Measurements from ENCODE around the gene SP140L.
"Not testable (repeated sequence)": the region's sequence is repeated elsewhere in the genome, so short reads cannot be mapped to it uniquely, and the experiment has no call there.

Gene SP140L

GRCh38 chr2:230384986-230385385, 58.0 kb downstream of the SP140L start:
- H3K36me3 ChIP-seq (ENCODE audit: control insufficient read depth, insufficient read depth, low read length): no peaks in the 10 kb centered on the region

GRCh38 chr2:230394301-230394700, 67.3 kb downstream of the SP140L start:
- Histone ChIP-seq H3K27me3 (ENCODE audit: control insufficient read depth, insufficient read depth, low read length) (no peaks in the 10 kb centered on the region), H3K36me3 (ENCODE audit: control insufficient read depth, insufficient read depth, low read length) (no peaks in the 10 kb centered on the region), H3K9me3 (ENCODE audit: control insufficient read depth, insufficient read depth, low read length) (no peaks in the 10 kb centered on the region), H3K9ac (ENCODE audit: low read depth, low read length) (no peak overlapping the region), H3K27ac (ENCODE audit: low read depth, low read length) (no peak overlapping the region), H3K4me3 (ENCODE audit: low read depth, low read length) (no peak overlapping the region), H3K4me1 (ENCODE audit: control insufficient read depth, insufficient read depth, low read length) (no peaks in the 10 kb centered on the region)

More at GRCh38 chr2:230384986-230385385, 58.0 kb downstream of the SP140L start:
- no peaks in the 10 kb centered on the region for H3K4me1 ChIP-seq (ENCODE audit: control insufficient read depth, insufficient read depth, low read length)
- no peaks in the 10 kb centered on the region for H3K27me3 ChIP-seq (ENCODE audit: control insufficient read depth, insufficient read depth, low read length)
- H3K9ac ChIP-seq (ENCODE audit: low read depth, low read length): no peak overlapping the region
- no peak overlapping the region for H3K27ac ChIP-seq (ENCODE audit: low read depth, low read length)
- H3K9me3 ChIP-seq (ENCODE audit: control insufficient read depth, insufficient read depth, low read length): no peaks in the 10 kb centered on the region
- H3K4me3 ChIP-seq (ENCODE audit: low read depth, low read length): no peak overlapping the region

GRCh38 chr2:230398698-230399097, 71.7 kb downstream of the SP140L start:
- H3K27me3 ChIP-seq (ENCODE audit: control insufficient read depth, insufficient read depth, low read length); H3K36me3 ChIP-seq (ENCODE audit: control insufficient read depth, insufficient read depth, low read length); H3K9ac ChIP-seq (ENCODE audit: low read depth, low read length); H3K4me3 ChIP-seq (ENCODE audit: low read depth, low read length); H3K9me3 ChIP-seq (ENCODE audit: control insufficient read depth, insufficient read depth, low read length); H3K27ac ChIP-seq (ENCODE audit: low read depth, low read length); H3K4me1 ChIP-seq (ENCODE audit: control insufficient read depth, insufficient read depth, low read length): not testable (repeated sequence)

- Histone ChIP-seq H3K36me3 (ENCODE audit: control insufficient read depth, insufficient read depth, low read length) (no peaks in the 10 kb centered on the region), H3K9ac (ENCODE audit: low read depth, low read length) (no peak overlapping the region), H3K27me3 (ENCODE audit: control insufficient read depth, insufficient read depth, low read length) (no peaks in the 10 kb centered on the region), H3K27ac (ENCODE audit: low read depth, low read length) (no peak overlapping the region), H3K4me3 (ENCODE audit: low read depth, low read length) (no peak overlapping the region), H3K4me1 (ENCODE audit: control insufficient read depth, insufficient read depth, low read length) (no peaks in the 10 kb centered on the region), H3K9me3 (ENCODE audit: control insufficient read depth, insufficient read depth, low read length) (no peaks in the 10 kb centered on the region)
Observed at GRCh38 chr2:230400041-230400440, 73.0 kb downstream of the SP140L start.

- H3K27ac ChIP-seq (ENCODE audit: low read depth, low read length): no peak overlapping the region
- H3K9ac ChIP-seq (ENCODE audit: low read depth, low read length): no peak overlapping the region
- no peaks in the 10 kb centered on the region for H3K9me3 ChIP-seq (ENCODE audit: control insufficient read depth, insufficient read depth, low read length)
- no peak overlapping the region for H3K4me3 ChIP-seq (ENCODE audit: low read depth, low read length)
- no peaks in the 10 kb centered on the region for H3K27me3 ChIP-seq (ENCODE audit: control insufficient read depth, insufficient read depth, low read length)
- no peaks in the 10 kb centered on the region for H3K4me1 ChIP-seq (ENCODE audit: control insufficient read depth, insufficient read depth, low read length)
- H3K36me3 ChIP-seq (ENCODE audit: control insufficient read depth, insufficient read depth, low read length): no peaks in the 10 kb centered on the region
Observed at GRCh38 chr2:230400454-230400853, 73.5 kb downstream of the SP140L start.

GRCh38 chr2:230401026-230401425, 74.0 kb downstream of the SP140L start:
- H3K4me3 ChIP-seq (ENCODE audit: low read depth, low read length); H3K9me3 ChIP-seq (ENCODE audit: control insufficient read depth, insufficient read depth, low read length); H3K36me3 ChIP-seq (ENCODE audit: control insufficient read depth, insufficient read depth, low read length); H3K9ac ChIP-seq (ENCODE audit: low read depth, low read length); H3K27ac ChIP-seq (ENCODE audit: low read depth, low read length); H3K27me3 ChIP-seq (ENCODE audit: control insufficient read depth, insufficient read depth, low read length); H3K4me1 ChIP-seq (ENCODE audit: control insufficient read depth, insufficient read depth, low read length): not testable (repeated sequence)

- no peak overlapping the region for H3K4me3 ChIP-seq (ENCODE audit: low read depth, low read length)
- no peaks in the 10 kb centered on the region for H3K9me3 ChIP-seq (ENCODE audit: control insufficient read depth, insufficient read depth, low read length)
- no peak overlapping the region for H3K9ac ChIP-seq (ENCODE audit: low read depth, low read length)
- H3K27ac ChIP-seq (ENCODE audit: low read depth, low read length): no peak overlapping the region
- no peaks in the 10 kb centered on the region for H3K27me3 ChIP-seq (ENCODE audit: control insufficient read depth, insufficient read depth, low read length)
- no peaks in the 10 kb centered on the region for H3K36me3 ChIP-seq (ENCODE audit: control insufficient read depth, insufficient read depth, low read length)
- no peaks in the 10 kb centered on the region for H3K4me1 ChIP-seq (ENCODE audit: control insufficient read depth, insufficient read depth, low read length)
Observed at GRCh38 chr2:230403746-230404145, 76.8 kb downstream of the SP140L start.

GRCh38 chr2:230405824-230406223, 78.8 kb downstream of the SP140L start:
- peaks cover 13% of the 10 kb centered on the region for H3K27me3 ChIP-seq (ENCODE audit: control insufficient read depth, insufficient read depth, low read length)
- H3K27ac ChIP-seq (ENCODE audit: low read depth, low read length): no peak overlapping the region
- H3K9me3 ChIP-seq (ENCODE audit: control insufficient read depth, insufficient read depth, low read length): no peaks in the 10 kb centered on the region
- H3K4me3 ChIP-seq (ENCODE audit: low read depth, low read length): no peak overlapping the region
- H3K36me3 ChIP-seq (ENCODE audit: control insufficient read depth, insufficient read depth, low read length): no peaks in the 10 kb centered on the region
- H3K9ac ChIP-seq (ENCODE audit: low read depth, low read length): no peak overlapping the region
- no peaks in the 10 kb centered on the region for H3K4me1 ChIP-seq (ENCODE audit: control insufficient read depth, insufficient read depth, low read length)

GRCh38 chr2:230408244-230408842, 81.3 kb downstream of the SP140L start:
- H3K36me3 ChIP-seq (ENCODE audit: control insufficient read depth, insufficient read depth, low read length): no peaks in the 10 kb centered on the region
- H3K9ac ChIP-seq (ENCODE audit: low read depth, low read length): no peak overlapping the region
- no peak overlapping the region for H3K27ac ChIP-seq (ENCODE audit: low read depth, low read length)
- no peak overlapping the region for H3K4me3 ChIP-seq (ENCODE audit: low read depth, low read length)
- H3K4me1 ChIP-seq (ENCODE audit: control insufficient read depth, insufficient read depth, low read length): no peaks in the 10 kb centered on the region
- peaks cover 37% of the 10 kb centered on the region for H3K27me3 ChIP-seq (ENCODE audit: control insufficient read depth, insufficient read depth, low read length)
- no peaks in the 10 kb centered on the region for H3K9me3 ChIP-seq (ENCODE audit: control insufficient read depth, insufficient read depth, low read length)

GRCh38 chr2:230409316-230409715, 82.3 kb downstream of the SP140L start:
- H3K9ac ChIP-seq (ENCODE audit: low read depth, low read length); H3K4me1 ChIP-seq (ENCODE audit: control insufficient read depth, insufficient read depth, low read length); H3K36me3 ChIP-seq (ENCODE audit: control insufficient read depth, insufficient read depth, low read length); H3K27ac ChIP-seq (ENCODE audit: low read depth, low read length); H3K4me3 ChIP-seq (ENCODE audit: low read depth, low read length); H3K9me3 ChIP-seq (ENCODE audit: control insufficient read depth, insufficient read depth, low read length): not testable (repeated sequence)
- peaks cover 37% of the 10 kb centered on the region for H3K27me3 ChIP-seq (ENCODE audit: control insufficient read depth, insufficient read depth, low read length)

GRCh38 chr2:230410263-230410662, 83.3 kb downstream of the SP140L start:
- Histone ChIP-seq H3K27ac (ENCODE audit: low read depth, low read length) (no peak overlapping the region), H3K27me3 (ENCODE audit: control insufficient read depth, insufficient read depth, low read length) (peaks cover 37% of the 10 kb centered on the region), H3K9me3 (ENCODE audit: control insufficient read depth, insufficient read depth, low read length) (no peaks in the 10 kb centered on the region), H3K4me1 (ENCODE audit: control insufficient read depth, insufficient read depth, low read length) (no peaks in the 10 kb centered on the region), H3K4me3 (ENCODE audit: low read depth, low read length) (no peak overlapping the region), H3K36me3 (ENCODE audit: control insufficient read depth, insufficient read depth, low read length) (no peaks in the 10 kb centered on the region), H3K9ac (ENCODE audit: low read depth, low read length) (no peak overlapping the region)

Measured in HUES48 (cell line).